Left forelimb (tissue), 1 donor: ENCODE data around the gene CALHM5.

Source experiments
- DNase-seq: peaks from one replicate; pipeline ENCODE4 v3.0.0-alpha.2; 2018; ENCODE audit warnings: low spot score

Gene CALHM5

GRCh38 chr6:116550796-116551195 lies 39.4 kb downstream of the CALHM5 start:
- DNase-seq = no peak

- DNase-seq = no peak
These were observed 42.0 kb downstream of the CALHM5 start, which contains the start of gene CALHM4 for GRCh38 chr6:116553451-116553850. Gene CALHM4 (plus strand): TSS chr6:116553751. CDS start chr6:116553794, 43 bp downstream.

DNA sequence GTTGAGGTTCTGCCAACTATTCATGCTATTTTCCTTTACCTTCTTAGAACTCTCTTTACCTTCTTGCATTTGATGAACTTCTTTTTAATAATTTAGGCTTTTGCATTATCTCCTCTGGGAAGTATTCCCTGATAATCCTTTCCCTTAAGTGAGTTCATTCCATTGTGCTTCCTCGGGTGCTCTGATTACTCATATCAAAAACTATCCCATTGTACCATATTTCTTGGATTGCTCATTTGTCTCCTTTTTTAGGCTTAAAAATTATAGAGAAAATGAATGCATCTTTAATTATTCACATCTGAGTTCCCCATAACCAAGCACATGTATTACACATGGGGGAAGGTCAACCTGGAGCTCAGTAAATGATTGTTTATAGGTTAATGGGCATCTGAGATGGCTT lies 44.6 kb downstream of the CALHM5 start:
- no peak for DNase-seq

DNA sequence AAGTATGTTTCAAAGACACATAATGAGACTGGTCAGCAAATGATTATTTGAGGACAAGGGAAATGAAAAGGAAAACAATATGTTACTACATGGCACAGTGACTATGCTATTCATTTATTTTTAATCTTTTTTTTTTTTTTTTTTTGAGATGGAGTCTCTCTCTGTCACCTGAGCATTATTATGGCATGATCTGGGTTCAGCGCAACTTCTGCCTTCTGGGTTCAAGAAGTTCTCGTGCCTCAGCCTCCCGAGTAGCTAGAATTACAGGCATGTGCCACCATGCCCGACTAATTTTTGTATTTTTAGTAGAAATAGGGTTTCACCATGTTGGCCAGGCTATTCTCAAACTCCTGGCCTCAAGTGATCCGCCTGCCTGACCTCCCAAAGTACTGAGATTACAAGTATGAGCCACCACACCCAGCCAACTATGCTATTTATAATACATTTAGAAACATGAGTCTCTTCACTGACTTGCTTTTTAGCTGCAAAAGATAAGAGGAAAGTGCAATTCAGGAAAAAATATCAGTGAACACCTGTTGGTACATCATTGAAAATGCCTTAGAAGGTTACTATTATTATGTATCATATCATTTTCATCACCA lies 45.5 kb downstream of the CALHM5 start:
- DNase-seq = no peak

DNA sequence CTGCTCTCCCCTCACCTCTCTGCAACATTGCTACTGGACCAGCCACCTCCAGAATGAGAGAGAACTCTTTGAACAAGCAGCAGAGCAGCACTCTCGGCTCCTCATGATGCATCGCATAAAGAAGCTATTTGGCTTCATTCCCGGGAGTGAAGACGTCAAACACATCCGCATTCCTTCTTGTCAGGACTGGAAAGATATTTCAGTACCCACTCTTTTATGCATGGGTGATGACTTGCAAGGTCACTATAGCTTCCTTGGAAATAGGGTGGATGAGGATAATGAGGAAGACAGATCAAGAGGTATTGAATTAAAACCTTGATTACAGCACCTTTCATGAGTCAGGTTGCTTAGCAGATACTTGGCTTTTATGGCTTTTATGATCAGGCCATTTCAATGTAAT lies 46.5 kb downstream of the CALHM5 start:
- no peak for DNase-seq

DNA sequence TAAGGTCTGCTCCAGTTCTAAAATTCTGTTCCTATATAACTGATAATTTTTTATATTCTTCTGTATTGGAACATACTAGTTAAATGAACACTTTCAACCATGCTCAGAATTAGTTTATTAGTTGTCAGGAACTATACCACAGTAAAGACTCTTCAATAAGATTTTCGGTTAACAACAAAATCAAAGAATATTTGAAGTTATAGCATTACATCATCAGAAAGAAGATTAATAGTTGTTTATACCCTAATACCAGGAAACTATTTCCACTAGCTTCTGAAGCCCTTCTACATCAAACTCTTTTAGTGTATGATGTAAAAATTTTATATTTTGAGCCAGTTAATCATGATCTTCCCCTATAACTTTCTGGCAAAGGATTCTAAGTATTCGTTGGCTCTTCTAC lies 48.7 kb downstream of the CALHM5 start:
- no peak for DNase-seq

DNA sequence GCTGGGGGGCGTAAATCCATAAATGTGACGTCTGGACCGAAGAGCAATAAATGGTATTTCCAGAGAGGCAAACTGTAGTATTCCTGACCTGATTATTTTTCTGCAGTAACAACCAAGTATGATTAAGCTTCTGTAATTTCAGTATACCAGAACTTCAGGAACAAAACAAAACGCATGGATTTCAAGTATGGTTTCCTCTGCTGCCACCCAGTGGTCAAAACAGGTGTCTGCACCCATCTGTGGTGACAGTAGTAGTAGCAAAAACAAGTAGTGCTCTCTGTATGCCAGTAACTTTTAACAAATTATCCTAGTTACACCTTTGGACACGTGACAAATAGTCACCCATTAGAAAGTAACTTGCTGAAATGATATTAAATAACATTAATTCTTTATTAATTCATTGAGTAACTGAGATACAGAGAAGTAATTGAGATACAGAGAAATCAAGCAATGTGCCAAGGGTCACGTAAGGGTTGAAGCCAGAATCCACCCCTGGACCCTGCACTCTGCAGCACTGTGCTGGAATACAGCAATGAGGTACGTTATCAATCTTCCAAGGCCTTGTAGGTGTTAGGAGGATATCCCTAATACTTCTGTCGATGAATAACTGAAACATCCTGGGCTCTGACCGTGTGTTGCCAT lies 50.1 kb downstream of the CALHM5 start:
- DNase-seq = no peak

DNA sequence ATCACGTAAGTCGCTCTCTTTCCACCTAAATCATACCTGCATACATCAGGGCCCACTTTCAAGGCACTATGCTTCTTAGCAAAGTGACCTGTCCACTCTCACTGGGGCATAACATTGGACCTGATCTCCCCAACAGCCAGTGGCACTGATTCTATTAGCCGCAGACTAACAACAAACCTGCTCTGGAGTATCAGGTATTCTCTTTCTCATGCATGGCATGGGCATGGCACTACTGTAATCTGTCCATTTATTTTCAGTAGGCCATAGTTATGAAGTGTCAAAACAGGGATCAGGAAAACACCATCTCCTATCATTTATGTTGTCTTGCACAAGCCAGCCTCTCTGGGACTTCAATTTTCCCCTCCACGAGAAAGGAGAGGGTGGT lies 50.6 kb downstream of the CALHM5 start:
- no peak for DNase-seq

DNA sequence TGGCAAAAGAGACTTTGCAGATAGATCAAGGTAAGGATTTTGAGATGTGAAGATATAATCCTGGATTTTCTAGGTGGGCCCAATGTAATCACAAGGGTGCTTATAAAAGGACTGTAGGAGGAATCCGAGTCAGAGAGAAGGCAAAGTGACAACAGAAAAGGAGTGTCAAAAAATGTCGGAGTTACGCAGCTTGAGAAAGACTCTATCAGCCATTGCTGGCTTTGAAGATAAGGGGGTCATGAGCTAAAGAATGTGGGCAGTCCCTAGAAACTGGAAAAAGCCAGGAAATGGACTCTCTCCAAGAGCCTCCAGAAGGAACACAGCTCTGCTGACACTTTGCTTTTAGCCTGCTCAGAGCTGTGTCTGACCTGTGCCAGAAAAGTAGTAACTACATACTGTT lies 51.2 kb downstream of the CALHM5 start:
- DNase-seq = no peak

GRCh38 chr6:116563830-116564229 lies 52.4 kb downstream of the CALHM5 start:
- DNase-seq = no peak

DNA sequence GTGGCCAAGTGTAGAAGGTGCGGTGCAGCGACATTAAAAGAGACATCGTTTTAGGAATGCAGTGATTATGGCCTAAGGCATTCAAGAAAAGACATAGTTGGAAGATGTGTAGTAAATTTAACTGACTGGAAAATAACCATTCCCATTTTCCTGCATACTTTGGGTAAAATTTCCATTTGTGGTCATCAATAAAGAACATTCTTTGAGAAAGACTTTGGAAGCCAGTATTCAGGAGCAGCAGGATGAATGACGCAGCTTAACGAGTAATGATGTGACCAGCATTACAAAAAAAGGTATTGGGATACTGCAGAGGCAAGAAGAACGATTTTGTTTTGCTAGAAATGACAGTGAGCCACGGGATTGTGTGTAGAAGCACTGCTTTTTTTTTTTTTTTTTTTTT lies 52.9 kb downstream of the CALHM5 start:
- DNase-seq = no peak

GRCh38 chr6:116564921-116565872 lies 53.8 kb downstream of the CALHM5 start:
- DNase-seq = no peak

- DNase-seq = no peak
These were observed 56.7 kb downstream of the CALHM5 start for GRCh38 chr6:116568111-116568510.

DNA sequence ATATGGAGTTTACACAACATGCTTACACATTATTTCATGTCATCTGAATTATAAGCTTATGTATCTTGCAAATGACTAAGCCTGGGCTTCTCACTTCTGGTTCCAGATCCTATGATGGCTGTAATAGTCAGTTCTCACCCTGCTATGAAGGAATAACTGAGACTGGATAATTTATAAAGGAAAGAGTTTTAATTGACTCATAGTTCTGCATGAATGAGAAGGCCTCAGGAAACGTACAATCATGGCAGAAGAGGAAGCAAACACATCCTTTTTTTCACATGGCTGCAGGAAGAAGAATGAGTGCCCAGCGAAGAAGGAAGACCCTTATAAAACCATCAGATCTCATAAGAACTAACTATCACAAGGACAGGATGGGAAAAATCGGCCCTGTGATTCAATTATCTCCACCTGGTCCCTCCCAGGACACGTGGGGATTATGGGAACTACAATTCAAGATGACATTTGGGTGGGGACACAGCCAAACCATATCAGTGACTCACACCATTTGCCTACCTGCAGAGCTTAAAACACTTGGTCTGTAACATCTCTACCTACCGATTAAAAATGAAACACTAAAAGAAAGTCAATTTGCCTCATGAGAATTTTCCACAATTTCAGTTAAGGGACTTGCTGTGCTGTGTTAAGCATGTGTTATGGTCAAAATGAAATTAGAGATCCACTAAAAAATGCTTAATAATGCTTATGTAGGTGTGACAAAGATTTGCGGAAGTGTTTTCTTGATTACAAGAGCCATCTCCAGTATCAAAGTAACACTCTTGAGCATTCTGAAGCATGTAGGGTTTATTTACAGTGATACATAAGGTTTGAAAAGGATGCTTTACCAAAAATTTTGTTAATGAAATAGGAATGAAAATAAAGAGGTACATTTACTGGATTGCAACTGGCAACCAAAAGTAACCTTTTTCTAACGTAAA lies 57.6 kb downstream of the CALHM5 start:
- DNase-seq = no peak

- DNase-seq = peak; percentile 99
These were observed 59.6 kb downstream of the CALHM5 start, which contains the start of gene RWDD1 for GRCh38 chr6:116570856-116571682. Gene RWDD1 (plus strand): TSS chr6:116571504. CDS start chr6:116571583, 79 bp downstream.

- no peak for DNase-seq
These were observed 60.2 kb downstream of the CALHM5 start for GRCh38 chr6:116571683-116572000.

- DNase-seq = no peak
These were observed 60.7 kb downstream of the CALHM5 start for GRCh38 chr6:116572162-116572561.
